Keratinocyte (primary cell): Measurements from ENCODE around the gene CSNK1G1. TPM values are rescaled to one million over a fixed set of nuclear protein-coding genes. Genes with fewer than 3 reads are reported as not detected.

ENCODE experiments used
- DNase-seq: peaks from one replicate; pipeline ENCODE4 v3.0.0-alpha.2; 2011; ENCODE audit warnings: low read depth, missing footprints, low spot score
- FAIRE-seq: peaks from 2 replicates; lab custom pipeline; 2011; peaks lifted over from hg19 to GRCh38; lab: Jason Lieb, UNC
- H2AFZ ChIP-seq: 2 replicates; pipeline ENCODE4 v1.6.0; 2012; ENCODE audit warnings: low read length, control low read depth, inconsistent platforms; ENCODE audit not compliant: control insufficient read depth
- H3K27ac ChIP-seq: 2 replicates; pipeline ENCODE4 v1.5.1; 2011; ENCODE audit warnings: low read length; ENCODE audit not compliant: control insufficient read depth, insufficient read depth
- H3K27me3 ChIP-seq: 3 replicates; pipeline ENCODE4 v1.6.0; 2011; ENCODE audit warnings: low read length; ENCODE audit not compliant: control insufficient read depth, insufficient read depth; ENCODE audit errors: extremely low read depth
- H3K36me3 ChIP-seq, 2 experiments: 2 replicates in 1 of 2; 3 replicates in 1 of 2; pipeline ENCODE4 v1.5.1; 2011; ENCODE audit warnings: low read length in 2 of 2, mild to moderate bottlenecking in 1 of 2; ENCODE audit not compliant: control insufficient read depth in 2 of 2, insufficient read depth in 2 of 2; ENCODE audit errors: extremely low read depth in 1 of 2
- H3K4me1 ChIP-seq: 3 replicates; pipeline ENCODE4 v1.5.1; 2011; ENCODE audit warnings: low read length; ENCODE audit not compliant: control insufficient read depth, insufficient read depth; ENCODE audit errors: extremely low read depth
- H3K4me2 ChIP-seq: 3 replicates; pipeline ENCODE4 v1.6.0; 2011; ENCODE audit warnings: low read depth, low read length; ENCODE audit not compliant: control insufficient read depth, insufficient read depth; ENCODE audit errors: extremely low read depth
- H3K4me3 ChIP-seq, 3 experiments: fragments of 200-600 bp in 1 of 3; sonication (generic) in 1 of 3; 2 replicates in 2 of 3; 3 replicates in 1 of 3; pipeline ENCODE4 v1.5.1; 2011 to 2016; ENCODE audit warnings: low read length in 3 of 3, mild to moderate bottlenecking in 3 of 3, control low read depth in 2 of 3, inconsistent platforms in 1 of 3, low read depth in 1 of 3, mixed read lengths in 1 of 3, mixed run types in 1 of 3, moderate library complexity in 1 of 3; ENCODE audit not compliant: control insufficient read depth in 2 of 3, insufficient read depth in 2 of 3; ENCODE audit errors: extremely low read depth in 1 of 3
- H3K79me2 ChIP-seq: 2 replicates; pipeline ENCODE4 v1.6.0; 2012; ENCODE audit warnings: low read length; ENCODE audit not compliant: control insufficient read depth, insufficient read depth
- H3K9ac ChIP-seq: 3 replicates; pipeline ENCODE4 v1.6.0; 2011; ENCODE audit warnings: low read length; ENCODE audit not compliant: control insufficient read depth, insufficient read depth; ENCODE audit errors: extremely low read depth
- H3K9me1 ChIP-seq: 3 replicates; pipeline ENCODE4 v1.6.0; 2011; ENCODE audit warnings: low read length; ENCODE audit not compliant: control insufficient read depth, insufficient read depth; ENCODE audit errors: extremely low read depth
- H3K9me3 ChIP-seq: 2 replicates; pipeline ENCODE4 v1.5.1; 2012; ENCODE audit warnings: low read depth, low read length; ENCODE audit not compliant: control insufficient read depth
- H4K20me1 ChIP-seq: 3 replicates; pipeline ENCODE4 v1.6.0; 2011; ENCODE audit warnings: low read length; ENCODE audit not compliant: control insufficient read depth, insufficient read depth; ENCODE audit errors: extremely low read depth
- EZH2 ChIP-seq: IDR thresholded peaks from one replicate; pipeline ENCODE4 v1.6.1; 2012; ENCODE audit warnings: inconsistent platforms, mild to moderate bottlenecking, low read length, moderate library complexity
- dilution Hi-C: fragments of 300-500 bp; cut with MboI; formaldehyde crosslinking; loops from one replicate; pipeline ENCODE4 v1.7.0; 2020; ENCODE audit warnings: low sequenced_read_pairs; ENCODE audit not compliant: extremely low pct_ligation_motif_present
- polyA plus RNA-seq, 5 experiments: library from polyadenylated mRNA; depleted of rRNA in 3 of 5; stranded (reverse) in 3 of 5; stranded (forward) in 1 of 5; unstranded in 1 of 5; fragments of >200 nt; gene quantifications; 1 replicate in 1 of 5; 2 replicates in 3 of 5; 3 replicates in 1 of 5; pipeline versions ENCODE4 v1.2.1 to v1.2.3, GENCODE V29; 2011 to 2012; ENCODE audit warnings: missing spikeins in 2 of 5, low read depth in 1 of 5, low replicate concordance in 1 of 5
- TF ChIP-seq, protein P1 (sequence below), 3 experiments: IDR thresholded peaks in 1 of 3; conservative IDR thresholded peaks in 1 of 3; optimal IDR thresholded peaks in 1 of 3; 2 replicates in 2 of 3; 3 replicates in 1 of 3; pipeline versions ENCODE3 to v1.5.1; 2011; ENCODE audit warnings: low read length in 3 of 3, mild to moderate bottlenecking in 3 of 3, moderate library complexity in 2 of 3, control low read depth in 1 of 3, inconsistent platforms in 1 of 3; ENCODE audit not compliant: insufficient read depth in 2 of 3; ENCODE audit errors: extremely low read depth in 1 of 3

Gene CSNK1G1
- polyA plus RNA-seq, 1 donor (not counting 4 experiments of a cell fraction or from before 2014, with no cell fraction given), result 28.9 TPM

DNA sequence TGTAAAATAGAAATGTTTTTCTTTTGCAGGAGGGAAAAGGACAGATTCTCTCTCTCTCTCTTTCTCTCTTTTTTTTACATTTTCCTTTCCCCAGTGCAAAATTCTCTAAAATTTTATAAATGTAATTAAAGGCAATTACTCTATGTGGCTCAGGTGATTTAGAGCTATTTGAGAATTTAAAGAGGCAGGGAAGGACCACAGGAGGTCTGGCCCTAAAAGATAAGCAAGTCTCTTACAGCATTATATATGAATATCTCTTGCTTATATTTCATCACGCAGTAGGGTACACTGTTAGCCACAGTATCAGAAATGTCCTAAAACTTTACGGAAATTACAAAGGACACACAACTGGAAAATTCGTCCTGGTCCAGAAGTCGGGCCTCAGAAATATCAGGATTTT is 122.7 kb downstream of the CSNK1G1 start:
- peaks cover 5% of the 10 kb centered on the region for H3K4me1 ChIP-seq
- H3K9me3 ChIP-seq, result no peaks in the 10 kb centered on the region
- H3K4me3 ChIP-seq, result no peak overlapping the region
- no peaks in the 10 kb centered on the region for H3K27me3 ChIP-seq
- DNase-seq (no peak), FAIRE-seq (no peak)
- dilution Hi-C loops, result no loop called here
- no peak overlapping the region for H3K9ac ChIP-seq
- no peaks in the 10 kb centered on the region for H3K9me1 ChIP-seq
- H2AFZ ChIP-seq, result no peak overlapping the region
- H3K27ac ChIP-seq, result no peak overlapping the region
- peaks cover 9% of the 10 kb centered on the region for H4K20me1 ChIP-seq
- no peak overlapping the region for H3K4me2 ChIP-seq
- H3K79me2 ChIP-seq, result peaks cover 32% of the 10 kb centered on the region
- H3K36me3 ChIP-seq, result peaks cover 0 to 4% of the 10 kb centered on the region in 2 experiments
- TF ChIP-seq, protein P1, sequence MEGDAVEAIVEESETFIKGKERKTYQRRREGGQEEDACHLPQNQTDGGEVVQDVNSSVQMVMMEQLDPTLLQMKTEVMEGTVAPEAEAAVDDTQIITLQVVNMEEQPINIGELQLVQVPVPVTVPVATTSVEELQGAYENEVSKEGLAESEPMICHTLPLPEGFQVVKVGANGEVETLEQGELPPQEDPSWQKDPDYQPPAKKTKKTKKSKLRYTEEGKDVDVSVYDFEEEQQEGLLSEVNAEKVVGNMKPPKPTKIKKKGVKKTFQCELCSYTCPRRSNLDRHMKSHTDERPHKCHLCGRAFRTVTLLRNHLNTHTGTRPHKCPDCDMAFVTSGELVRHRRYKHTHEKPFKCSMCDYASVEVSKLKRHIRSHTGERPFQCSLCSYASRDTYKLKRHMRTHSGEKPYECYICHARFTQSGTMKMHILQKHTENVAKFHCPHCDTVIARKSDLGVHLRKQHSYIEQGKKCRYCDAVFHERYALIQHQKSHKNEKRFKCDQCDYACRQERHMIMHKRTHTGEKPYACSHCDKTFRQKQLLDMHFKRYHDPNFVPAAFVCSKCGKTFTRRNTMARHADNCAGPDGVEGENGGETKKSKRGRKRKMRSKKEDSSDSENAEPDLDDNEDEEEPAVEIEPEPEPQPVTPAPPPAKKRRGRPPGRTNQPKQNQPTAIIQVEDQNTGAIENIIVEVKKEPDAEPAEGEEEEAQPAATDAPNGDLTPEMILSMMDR (optimal IDR thresholded peaks at IDR 0.05 in 1 of 3, IDR thresholded peaks at IDR 0.05 in 1 of 3, conservative IDR thresholded peaks at IDR 0.05 in 1 of 3; ENCODE audit: extremely low read depth in 1 of 3, insufficient read depth in 2 of 3, low read length in 3 of 3), result no peak
- no peak for TF ChIP-seq EZH2

DNA sequence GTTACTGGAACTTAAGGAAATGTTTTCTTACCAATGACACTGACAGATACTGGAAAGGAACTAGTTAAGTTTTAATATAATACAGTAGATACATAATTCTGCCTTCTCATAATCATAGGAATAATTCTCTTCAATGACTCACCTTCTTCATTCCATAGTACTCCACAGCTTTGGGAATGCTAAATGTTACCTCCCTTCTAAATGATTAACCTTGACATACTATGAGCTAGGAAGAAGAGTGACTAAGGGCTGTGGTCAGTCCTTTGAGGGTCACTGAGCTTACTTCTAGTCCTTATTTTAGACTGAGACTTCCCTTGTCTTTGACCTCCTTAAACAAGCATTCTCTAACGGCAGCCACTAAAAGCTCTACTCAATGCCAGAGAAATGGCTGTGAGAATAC is 123.6 kb downstream of the CSNK1G1 start:
- H3K4me2 ChIP-seq, result no peak overlapping the region
- FAIRE-seq, result no peak
- H3K4me3 ChIP-seq, result no peak overlapping the region
- peaks cover 30% of the 10 kb centered on the region for H3K79me2 ChIP-seq
- no peaks in the 10 kb centered on the region for H3K27me3 ChIP-seq
- no peak overlapping the region for H3K9ac ChIP-seq
- DNase-seq, result no peak
- H3K27ac ChIP-seq, result no peak overlapping the region
- H3K4me1 ChIP-seq, result peaks cover 5% of the 10 kb centered on the region
- H3K36me3 ChIP-seq, result peaks cover 0 to 4% of the 10 kb centered on the region in 2 experiments
- no peak overlapping the region for H2AFZ ChIP-seq
- no peaks in the 10 kb centered on the region for H3K9me3 ChIP-seq
- dilution Hi-C loops, result no loop called here
- H4K20me1 ChIP-seq, result peaks cover 9% of the 10 kb centered on the region
- TF ChIP-seq, protein P1 (optimal IDR thresholded peaks at IDR 0.05 in 1 of 3, IDR thresholded peaks at IDR 0.05 in 1 of 3, conservative IDR thresholded peaks at IDR 0.05 in 1 of 3; ENCODE audit: extremely low read depth in 1 of 3, insufficient read depth in 2 of 3, low read length in 3 of 3), result no peak
- TF ChIP-seq EZH2, result no peak
- no peaks in the 10 kb centered on the region for H3K9me1 ChIP-seq
